Stimulated activated CD4-positive, alpha-beta T cell treated with anti-CD3 and anti-CD28 coated beads, Interleukin-4, amount 100 ng/mL, for 24 hours (primary cell): ENCODE results near the gene TMEM63C.
"Not testable (repeated sequence)": the region's sequence is repeated elsewhere in the genome, so short reads cannot be mapped to it uniquely, and the experiment has no call there.

Experiments used
- DNase-seq: peaks from one replicate; pipeline ENCODE4 v3.0.0-alpha.2; 2020

The TMEM63C gene

GRCh38 chr14:77157740-77158139 lies 23.9 kb upstream of the TMEM63C start:
- no peak for DNase-seq

- DNase-seq: no peak
Measured at GRCh38 chr14:77158175-77158881, 23.3 kb upstream of the TMEM63C start.

GRCh38 chr14:77158882-77159255 lies 22.7 kb upstream of the TMEM63C start:
- DNase-seq: no peak

- no peak for DNase-seq
Measured at GRCh38 chr14:77161011-77161410, 20.6 kb upstream of the TMEM63C start.

- DNase-seq: no peak
Measured at GRCh38 chr14:77170045-77170444, 11.6 kb upstream of the TMEM63C start.

DNA sequence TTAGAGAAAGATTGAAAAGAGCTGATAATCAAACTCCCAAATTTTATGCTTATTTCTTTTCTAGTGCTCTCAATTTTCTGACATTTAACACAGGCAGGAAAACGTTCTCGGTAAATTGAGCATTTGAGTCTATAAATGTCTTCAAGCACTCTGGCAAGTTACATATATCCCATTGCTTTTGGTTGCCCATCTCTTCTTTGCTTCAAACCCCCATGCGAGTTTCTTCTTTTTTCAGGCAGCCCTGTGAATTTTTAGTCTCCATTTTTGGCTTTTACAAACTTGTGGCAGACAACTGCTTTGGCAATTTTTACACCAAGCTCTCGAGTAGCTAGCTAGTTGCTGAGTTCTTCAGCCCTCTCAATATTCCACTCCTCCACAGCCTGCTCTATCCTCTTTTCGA lies 8.7 kb upstream of the TMEM63C start:
- no peak for DNase-seq

DNA sequence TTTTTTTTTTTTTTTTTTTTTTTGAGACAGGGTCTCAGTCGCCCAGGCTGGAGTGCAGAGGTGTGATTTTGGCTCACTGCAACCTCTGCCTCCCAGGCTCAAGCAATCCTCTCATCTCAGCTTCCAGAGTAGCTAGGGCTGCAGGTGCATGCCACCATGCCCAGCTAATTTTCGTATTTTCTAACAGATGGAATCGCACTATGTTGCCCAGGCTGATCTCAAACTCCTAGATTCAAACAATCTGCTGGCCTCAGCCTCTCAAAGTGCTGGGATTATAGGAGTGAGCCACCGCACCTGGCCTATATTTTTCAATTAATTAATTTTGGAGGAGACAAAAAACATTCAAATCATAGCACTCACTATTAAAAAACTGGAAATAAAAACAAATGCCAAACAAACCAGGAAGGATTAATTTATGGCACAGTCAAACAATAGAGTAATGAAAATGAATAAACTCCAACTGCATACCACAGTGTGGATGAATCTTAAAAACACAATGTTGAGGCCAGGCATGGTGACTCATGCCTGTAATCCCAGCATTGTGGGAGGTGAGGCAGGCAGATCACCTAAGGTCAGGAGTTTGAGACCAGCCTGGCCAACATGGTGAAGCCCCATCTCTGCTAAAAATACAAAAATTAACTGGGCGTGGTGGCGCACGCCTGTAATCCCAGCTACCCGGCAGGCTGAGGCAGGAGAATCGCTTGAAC lies 7.5 kb upstream of the TMEM63C start:
- DNase-seq: not testable (repeated sequence)

DNA sequence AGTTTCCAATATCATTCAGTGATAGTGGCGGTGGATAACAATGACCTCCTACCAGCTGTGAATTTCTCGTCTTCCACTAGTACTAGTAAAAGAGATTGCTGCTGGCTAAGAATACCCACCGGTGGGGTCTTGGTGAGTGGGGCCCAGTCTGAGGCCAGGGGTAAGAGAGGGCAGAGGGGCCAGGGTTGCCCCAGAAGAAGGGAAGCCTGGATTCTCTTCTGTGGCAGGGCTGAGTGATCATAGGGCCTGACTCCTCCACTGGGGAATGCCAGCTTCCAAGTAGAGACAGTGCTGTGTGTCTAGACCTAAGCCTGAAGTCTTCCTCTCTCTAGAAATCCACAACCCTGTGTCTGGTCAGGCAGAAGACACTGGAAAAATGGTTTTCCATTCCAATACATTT lies 5.8 kb upstream of the TMEM63C start:
- no peak for DNase-seq

DNA sequence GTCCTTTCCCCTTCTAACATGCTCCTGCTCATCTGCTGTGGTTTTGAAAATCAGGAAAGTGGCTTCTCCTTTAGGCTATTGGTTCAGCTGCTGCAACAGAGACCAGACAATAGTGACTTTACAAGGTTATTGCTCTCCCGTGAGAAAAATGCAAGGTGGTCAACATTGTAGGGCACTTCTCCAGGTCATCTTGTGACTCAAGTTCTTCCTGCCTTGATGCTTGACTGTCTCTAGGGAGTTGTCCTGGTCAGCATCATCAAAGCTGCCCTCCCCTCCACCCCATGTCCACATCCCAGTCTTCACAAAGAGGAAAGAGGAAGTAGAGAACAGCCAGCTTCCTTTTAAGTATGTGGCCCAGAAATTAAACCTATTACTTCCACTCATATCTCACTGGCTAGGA lies 3.9 kb upstream of the TMEM63C start:
- no peak for DNase-seq

- no peak for DNase-seq
Measured at GRCh38 chr14:77178656-77179055, 2.9 kb upstream of the TMEM63C start.

DNA sequence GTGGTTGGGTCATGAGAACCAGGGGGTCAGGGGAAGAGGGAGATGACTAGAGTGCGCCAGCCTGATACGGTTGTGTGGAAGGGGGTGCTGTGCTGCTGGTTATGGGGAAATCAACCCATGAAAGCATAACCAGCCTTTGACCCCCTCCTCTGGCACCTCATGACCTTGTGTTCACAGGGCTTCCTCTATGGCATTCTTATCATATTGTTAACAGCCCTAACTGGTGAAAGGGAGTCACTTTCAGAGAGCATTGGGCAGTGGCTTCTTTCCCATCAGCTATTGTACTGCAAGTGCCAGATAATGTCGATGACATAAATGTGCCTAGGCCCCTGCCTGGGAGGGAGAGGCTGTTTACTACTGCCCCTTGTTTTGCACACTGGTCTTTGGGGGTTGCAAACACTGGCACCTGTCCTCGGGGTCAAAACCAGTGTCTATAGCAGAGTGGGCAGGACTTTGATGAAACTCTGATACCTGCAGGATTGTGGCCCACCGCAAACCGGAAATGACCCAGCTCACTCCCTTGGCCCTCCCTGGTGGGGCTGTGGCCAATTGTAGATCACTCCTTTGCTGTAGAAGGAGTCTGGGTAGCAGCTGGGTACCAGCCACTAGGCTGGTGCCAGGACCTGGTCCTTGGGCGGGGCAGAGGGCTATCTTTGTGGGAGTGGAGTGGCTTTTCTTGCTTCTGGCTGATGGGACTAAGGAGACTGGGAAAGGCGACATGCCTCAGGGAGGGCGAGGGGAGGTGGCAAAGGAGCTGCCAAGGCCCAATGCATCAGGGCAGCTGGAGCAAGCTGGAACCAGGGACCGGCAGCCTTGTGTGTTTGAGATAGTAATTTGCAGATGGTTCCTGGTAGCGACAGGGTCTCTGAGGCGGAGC lies 634 bp upstream of the TMEM63C start:
- DNase-seq: no peak

DNA sequence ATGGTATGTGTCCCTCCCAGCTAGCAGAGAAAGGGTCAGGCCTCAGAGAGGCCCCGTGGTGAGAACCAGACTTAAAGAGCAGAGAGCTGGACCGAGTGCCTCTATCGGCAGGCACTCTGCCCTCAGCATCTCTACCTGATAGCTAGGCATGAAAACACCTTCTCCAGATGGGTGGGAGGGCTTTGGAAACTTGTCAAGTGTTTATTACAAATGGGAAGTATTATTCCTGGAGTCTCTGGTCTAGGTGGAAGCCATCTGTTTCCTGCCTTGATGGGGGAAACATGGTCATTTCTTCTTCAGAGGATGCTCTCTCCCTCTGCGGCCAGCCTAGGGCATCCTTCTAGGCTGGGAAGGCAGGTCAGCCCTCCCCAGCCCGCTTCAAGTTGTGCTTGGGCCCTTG lies 2.3 kb downstream of the TMEM63C start:
- DNase-seq: no peak

DNA sequence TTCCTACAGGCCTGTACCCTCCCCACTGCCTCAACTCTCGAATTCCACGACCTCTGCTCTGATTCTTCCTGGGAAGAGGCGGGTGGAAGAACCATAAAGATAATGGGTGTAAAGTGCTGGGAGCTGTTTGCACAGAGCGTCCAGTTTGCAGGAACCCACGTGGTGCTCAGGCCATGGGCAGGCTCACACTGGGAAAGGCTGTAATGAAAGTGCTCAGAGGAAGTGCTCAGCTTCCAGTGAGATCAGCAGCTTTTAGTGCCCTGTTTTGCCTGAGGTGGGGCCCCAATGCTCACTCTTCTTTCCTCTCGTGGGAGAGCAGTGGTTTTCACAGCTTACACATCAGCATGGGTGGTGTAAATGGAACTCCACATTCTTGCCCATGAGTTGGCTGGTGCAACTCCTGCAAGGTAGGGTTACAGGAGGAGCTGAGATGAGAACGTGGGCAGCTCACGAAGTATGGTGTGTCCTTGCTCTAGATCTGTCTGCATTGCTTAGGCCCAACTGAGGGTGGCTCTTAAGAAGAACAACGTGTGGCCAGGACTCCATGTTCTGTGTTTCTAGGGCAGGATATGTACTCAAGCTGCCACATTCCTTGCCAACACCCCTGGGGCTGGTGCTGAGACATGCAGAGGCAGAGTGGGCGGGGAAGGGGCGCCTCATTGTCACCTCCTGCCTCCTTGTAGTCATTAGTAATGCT lies 2.9 kb downstream of the TMEM63C start:
- DNase-seq: no peak

GRCh38 chr14:77185093-77185465 lies 3.5 kb downstream of the TMEM63C start:
- DNase-seq: no peak

DNA sequence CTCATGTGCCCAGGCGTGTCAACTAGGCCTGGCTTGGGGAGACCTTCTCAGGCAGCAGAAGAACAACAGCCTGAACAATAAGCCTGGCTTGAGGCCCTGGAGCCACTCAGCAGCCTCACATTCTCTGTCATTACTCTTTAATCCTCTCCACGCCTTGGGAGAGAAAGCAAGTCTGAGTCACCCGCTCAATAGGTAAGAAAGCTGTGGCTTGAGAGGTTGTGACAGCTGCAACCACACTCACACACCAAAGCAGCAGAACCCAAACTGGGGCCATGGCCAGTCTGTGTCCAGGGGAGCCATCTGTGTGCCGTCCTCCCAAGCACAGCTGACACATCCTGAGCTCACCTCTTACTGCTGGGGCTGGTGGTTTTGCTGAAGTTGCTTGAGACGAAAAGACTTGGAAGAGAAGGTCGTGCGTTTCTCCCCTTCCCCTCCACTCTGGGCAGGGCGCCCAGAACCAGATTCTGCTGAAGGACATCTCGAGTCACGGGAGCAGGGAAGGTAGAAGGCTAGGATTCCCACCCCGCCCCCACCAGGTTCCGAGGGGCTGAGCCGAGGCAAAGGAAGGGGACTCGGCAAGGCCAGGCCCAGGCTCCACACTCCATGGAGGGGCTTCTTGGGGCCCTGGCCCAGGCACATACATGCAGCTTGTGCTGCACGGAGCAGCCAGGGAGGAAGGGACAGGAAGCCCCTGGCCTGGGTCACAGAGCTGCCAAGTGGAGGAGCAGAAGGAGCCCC lies 5.5 kb downstream of the TMEM63C start:
- no peak for DNase-seq

GRCh38 chr14:77187649-77188012 lies 6.0 kb downstream of the TMEM63C start:
- no peak for DNase-seq

- DNase-seq: no peak
Measured at GRCh38 chr14:77189479-77189878, 7.9 kb downstream of the TMEM63C start.

- DNase-seq: no peak
Measured at GRCh38 chr14:77190977-77191376, 9.4 kb downstream of the TMEM63C start.

DNA sequence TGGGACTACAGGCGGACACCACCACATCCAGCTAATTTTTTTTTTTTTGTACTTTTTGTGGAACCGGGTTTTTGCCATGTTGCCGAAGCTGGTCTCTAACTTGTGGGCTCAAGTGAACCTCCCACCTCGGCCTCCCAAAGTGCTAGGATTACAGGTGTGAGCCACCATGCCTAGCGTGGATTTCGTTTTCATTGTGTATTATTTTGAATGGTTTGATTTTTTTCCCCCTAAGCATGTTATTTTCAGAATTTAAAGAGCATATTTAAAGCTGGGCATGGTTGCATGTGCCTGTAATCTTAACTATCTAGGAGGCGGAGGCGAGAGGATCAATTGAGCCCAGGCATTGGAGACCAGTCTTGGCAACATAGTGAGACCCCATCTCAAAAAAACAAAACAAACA lies 13.1 kb downstream of the TMEM63C start:
- no peak for DNase-seq

DNA sequence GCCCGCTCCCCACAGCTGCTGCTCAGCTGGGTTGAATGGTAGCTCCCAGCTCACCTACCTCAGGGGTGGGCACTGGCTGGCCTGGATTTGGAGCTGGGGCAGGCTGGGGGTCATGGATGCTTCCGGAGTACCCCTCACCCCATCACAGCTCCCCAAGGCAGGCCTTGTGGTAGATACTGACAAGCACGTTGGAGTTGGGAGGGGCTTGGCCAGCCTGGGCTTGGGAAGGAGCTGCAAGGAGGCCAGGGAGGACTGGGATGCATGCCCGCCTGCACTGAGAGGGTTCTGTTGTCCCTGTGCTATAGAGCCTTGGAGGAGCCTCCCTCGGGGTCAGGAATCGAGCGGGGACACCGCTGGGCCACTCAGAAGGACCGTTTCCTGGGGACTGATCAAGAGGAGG lies 14.2 kb downstream of the TMEM63C start:
- no peak for DNase-seq

DNA sequence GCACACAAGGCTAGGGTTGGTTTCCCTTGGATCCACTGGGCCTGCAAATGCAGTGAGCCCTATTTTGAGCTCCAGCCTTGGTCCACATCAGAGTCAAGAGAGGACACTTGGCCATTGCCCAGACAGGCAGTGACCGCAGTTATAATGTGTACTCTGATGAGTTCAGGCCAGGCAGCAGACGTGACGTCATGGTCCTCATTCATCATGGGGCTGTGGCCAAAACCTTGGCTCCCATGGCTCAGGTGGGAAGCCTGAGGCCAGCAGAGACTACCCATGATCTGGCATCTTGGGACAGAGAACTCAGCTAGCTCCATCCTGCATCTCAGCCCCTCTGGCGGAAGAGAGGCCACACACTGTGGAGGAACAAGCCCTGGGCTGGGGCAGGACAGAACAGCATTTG lies 16.4 kb downstream of the TMEM63C start:
- no peak for DNase-seq

DNA sequence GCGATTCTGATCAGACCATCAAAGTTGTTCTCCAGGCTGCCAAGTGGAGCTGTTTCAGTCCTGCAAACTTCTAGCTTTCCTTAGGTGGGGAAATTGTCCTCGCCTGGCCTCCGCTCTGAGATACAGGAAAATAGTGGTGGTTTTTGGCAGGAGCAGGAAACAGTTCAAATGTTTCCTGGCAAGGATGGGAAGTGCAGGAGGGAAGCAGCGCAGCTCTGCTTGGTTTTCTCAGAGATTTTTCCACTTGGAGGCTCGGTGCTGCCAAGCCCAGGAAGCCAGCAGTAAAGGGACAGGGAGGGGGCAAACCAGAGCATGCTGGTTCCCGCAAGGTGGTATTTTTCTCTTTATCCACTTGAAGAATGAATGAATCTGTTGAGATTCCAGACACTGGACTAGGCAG lies 17.0 kb downstream of the TMEM63C start:
- DNase-seq: no peak

DNA sequence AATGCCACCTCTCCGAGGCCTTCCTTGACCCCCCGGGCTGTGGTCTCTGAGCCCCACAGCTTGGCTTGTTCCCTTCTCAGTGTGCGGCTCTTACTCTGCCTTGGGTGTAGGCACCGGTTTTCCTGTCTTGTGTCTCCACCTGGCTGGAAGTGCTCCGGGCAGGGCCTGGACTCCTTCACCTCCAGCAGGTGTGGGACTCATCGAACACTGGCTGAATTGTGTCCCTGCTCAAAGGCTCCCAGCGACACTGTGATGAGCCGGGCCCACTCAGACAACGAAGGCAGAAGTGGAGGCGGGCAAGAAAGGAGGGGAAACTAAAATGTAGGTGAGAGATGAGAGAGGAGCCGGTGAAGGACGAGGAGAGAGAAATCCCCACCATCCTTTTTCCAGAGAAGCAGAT lies 18.0 kb downstream of the TMEM63C start:
- DNase-seq: no peak
